HAP-1 (cell line): ENCODE measurements around the gene PRPF19.

Experiments used
- DNase-seq, 2 experiments: peaks; one replicate each; pipeline ENCODE4 v3.0.0-alpha.2; 2016 to 2020; ENCODE audit warnings: low spot score in 2 of 2
- H3K27me3 ChIP-seq: fragments of 250-450 bp; sonication (Bioruptor Pico); 2 replicates; pipeline ENCODE4 v1.5.1; 2020; ENCODE audit warnings: low read depth, mild to moderate bottlenecking, moderate library complexity
- H3K36me3 ChIP-seq: fragments of 250-450 bp; sonication (Bioruptor Pico); replicated peaks from 2 replicates; pipeline ENCODE4 v1.5.1; 2020; ENCODE audit warnings: mild to moderate bottlenecking
- H3K4me1 ChIP-seq: fragments of 250-450 bp; sonication (Bioruptor Pico); 2 replicates; pipeline ENCODE4 v1.5.1; 2020; ENCODE audit warnings: mild to moderate bottlenecking
- H3K4me3 ChIP-seq: fragments of 250-450 bp; sonication (Bioruptor Pico); 2 replicates; pipeline ENCODE4 v1.5.1; 2020; ENCODE audit warnings: mild to moderate bottlenecking, moderate library complexity
- H3K9me3 ChIP-seq: fragments of 250-450 bp; sonication (Bioruptor Pico); 2 replicates; pipeline ENCODE4 v1.5.1; 2020; ENCODE audit warnings: mild to moderate bottlenecking, moderate library complexity
- in situ Hi-C: fragments of 300-500 bp; cut with MboI; formaldehyde crosslinking; loops from 3 replicates; pipeline ENCODE4 v1.14.3; 2020; ENCODE audit warnings: low sequenced_read_pairs, inconsistent platforms, mixed read lengths

PRPF19 gene

DNA sequence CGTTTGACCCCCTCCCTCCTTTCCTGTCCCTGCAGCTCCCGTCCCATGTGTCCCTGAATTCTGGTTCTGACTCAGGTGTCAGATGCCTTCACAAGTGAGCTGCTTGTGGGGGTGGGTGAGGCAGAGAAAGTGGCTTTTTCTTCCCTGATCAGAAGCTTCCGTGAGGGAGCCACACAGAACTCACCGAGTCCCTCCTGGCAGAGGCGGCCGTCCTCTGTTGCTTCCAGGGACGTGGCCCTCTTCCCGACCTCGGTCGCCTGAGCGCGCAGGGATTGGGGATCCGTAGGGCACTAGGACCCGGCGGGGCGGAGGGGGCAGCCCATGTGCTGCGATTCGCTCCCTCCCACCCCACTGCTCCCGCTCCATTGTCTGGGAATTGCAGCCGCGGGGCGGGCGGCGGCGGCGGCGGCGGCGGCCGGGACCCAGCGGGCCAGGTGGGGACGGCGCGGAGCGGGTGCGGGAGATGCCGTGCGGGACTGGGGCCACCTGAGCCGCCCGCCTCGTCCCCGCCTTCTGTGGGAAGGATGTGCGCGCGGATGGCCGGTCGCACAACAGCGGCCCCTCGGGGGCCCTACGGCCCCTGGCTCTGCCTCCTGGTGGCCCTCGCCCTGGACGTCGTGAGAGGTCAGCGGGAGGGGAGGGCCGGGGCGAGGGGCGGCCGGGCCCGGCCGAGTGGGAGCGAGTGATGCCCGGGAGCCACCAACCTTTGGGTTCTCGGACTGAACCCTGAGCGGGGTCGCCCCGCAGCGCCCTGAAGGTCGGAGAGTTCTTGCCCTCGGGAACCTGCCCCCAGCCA is 17.9 kb upstream of the PRPF19 start, which contains the start of gene TMEM132A:
TSS of gene TMEM132A (plus strand) at position 351 of the 796 bp plus-strand sequence. CDS start at position 525, 174 bp downstream.
- in situ Hi-C loops: loop anchor here (25.0 kb wide), 1 partner anchor 812 kb away; no protein-coding TSS in a partner anchor
- Histone ChIP-seq H3K36me3 (peaks cover 34% of the 10 kb centered on the region), H3K9me3 (no peaks in the 10 kb centered on the region), H3K4me1 (peaks cover 8% of the 10 kb centered on the region), H3K4me3 (peak within 1 kb of the TSS; percentile 73), H3K27me3 (no peaks in the 10 kb centered on the region)
- DNase-seq: peak; percentile 82 to 91

GRCh38 chr11:60923800-60924109 is 17.4 kb upstream of the PRPF19 start:
- Histone ChIP-seq H3K4me3 (peak overlapping the region; percentile 73), H3K27me3 (no peaks in the 10 kb centered on the region), H3K9me3 (no peaks in the 10 kb centered on the region), H3K4me1 (peaks cover 8% of the 10 kb centered on the region), H3K36me3 (peaks cover 39% of the 10 kb centered on the region)
- in situ Hi-C loops: loop anchor here (25.0 kb wide), 1 partner anchor 811 kb away; no protein-coding TSS in a partner anchor
- no peak for DNase-seq

GRCh38 chr11:60923326-60923725 is 16.9 kb upstream of the PRPF19 start:
- H3K27me3 ChIP-seq: no peaks in the 10 kb centered on the region
- no peak overlapping the region for H3K4me3 ChIP-seq
- H3K4me1 ChIP-seq: peaks cover 8% of the 10 kb centered on the region
- in situ Hi-C loops: loop anchor here (25.0 kb wide), 1 partner anchor 811 kb away; no protein-coding TSS in a partner anchor
- H3K36me3 ChIP-seq: peaks cover 41% of the 10 kb centered on the region
- no peak for DNase-seq
- no peaks in the 10 kb centered on the region for H3K9me3 ChIP-seq

- no peak overlapping the region for H3K4me3 ChIP-seq
- in situ Hi-C loops: loop anchor here (25.0 kb wide), 1 partner anchor 811 kb away; no protein-coding TSS in a partner anchor
- DNase-seq: no peak
- no peaks in the 10 kb centered on the region for H3K9me3 ChIP-seq
- H3K27me3 ChIP-seq: no peaks in the 10 kb centered on the region
- peaks cover 11% of the 10 kb centered on the region for H3K4me1 ChIP-seq
- peaks cover 37% of the 10 kb centered on the region for H3K36me3 ChIP-seq
Measured at GRCh38 chr11:60922906-60923305, 16.5 kb upstream of the PRPF19 start.

DNA sequence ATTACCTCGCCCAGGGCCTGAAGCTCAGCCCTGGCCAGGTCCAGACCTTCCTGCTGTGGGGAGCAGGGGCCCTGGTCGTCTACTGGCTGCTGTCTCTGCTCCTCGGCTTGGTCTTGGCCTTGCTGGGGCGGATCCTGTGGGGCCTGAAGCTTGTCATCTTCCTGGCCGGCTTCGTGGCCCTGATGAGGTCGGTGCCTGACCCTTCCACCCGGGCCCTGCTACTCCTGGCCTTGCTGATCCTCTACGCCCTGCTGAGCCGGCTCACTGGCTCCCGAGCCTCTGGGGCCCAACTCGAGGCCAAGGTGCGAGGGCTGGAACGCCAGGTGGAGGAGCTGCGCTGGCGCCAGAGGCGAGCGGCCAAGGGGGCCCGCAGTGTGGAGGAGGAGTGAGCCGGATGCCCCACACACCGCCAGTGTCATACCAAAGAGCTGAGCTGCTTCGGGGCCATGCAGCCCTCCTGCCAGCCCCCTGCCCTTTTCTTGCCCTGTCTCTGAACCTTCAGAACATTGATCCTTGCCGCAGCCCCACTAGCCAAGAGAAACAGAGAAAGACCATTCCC is 15.5 kb upstream of the PRPF19 start:
- Histone ChIP-seq H3K27me3 (no peaks in the 10 kb centered on the region), H3K4me1 (peaks cover 13% of the 10 kb centered on the region), H3K9me3 (no peaks in the 10 kb centered on the region), H3K4me3 (no peak overlapping the region), H3K36me3 (peaks cover 37% of the 10 kb centered on the region)
- in situ Hi-C loops: loop anchor here (25.0 kb wide), 1 partner anchor 810 kb away; no protein-coding TSS in a partner anchor
- DNase-seq: no peak

GRCh38 chr11:60921259-60921658 is 14.9 kb upstream of the PRPF19 start:
- no peak overlapping the region for H3K4me3 ChIP-seq
- H3K27me3 ChIP-seq: no peaks in the 10 kb centered on the region
- no peaks in the 10 kb centered on the region for H3K9me3 ChIP-seq
- peaks cover 37% of the 10 kb centered on the region for H3K36me3 ChIP-seq
- in situ Hi-C loops: loop anchor here (25.0 kb wide), 1 partner anchor 809 kb away; no protein-coding TSS in a partner anchor
- peaks cover 14% of the 10 kb centered on the region for H3K4me1 ChIP-seq
- DNase-seq: no peak

DNA sequence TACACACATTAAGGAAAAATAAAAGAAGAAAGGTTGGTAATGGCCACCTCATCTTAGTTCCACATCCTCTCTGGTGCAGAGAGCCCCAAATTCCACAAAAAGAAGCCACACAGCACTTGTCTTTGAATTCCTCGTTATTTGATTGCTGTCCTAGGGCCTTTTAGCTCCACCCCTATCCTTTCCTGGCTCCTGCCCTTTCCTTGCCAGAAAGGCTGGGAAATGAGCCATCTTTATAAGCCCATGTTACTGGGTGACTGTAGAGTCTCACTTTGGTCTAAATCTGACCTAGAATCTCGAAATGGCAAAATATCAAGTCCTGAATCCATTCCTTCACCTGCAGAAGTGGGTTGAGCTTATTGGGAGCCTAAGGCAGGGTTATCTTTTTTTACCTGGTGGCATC is 13.6 kb upstream of the PRPF19 start:
- Histone ChIP-seq H3K27me3 (no peaks in the 10 kb centered on the region), H3K9me3 (no peaks in the 10 kb centered on the region), H3K4me3 (no peak overlapping the region), H3K4me1 (peaks cover 18% of the 10 kb centered on the region), H3K36me3 (peaks cover 43% of the 10 kb centered on the region)
- DNase-seq: no peak
- in situ Hi-C loops: loop anchor here (25.0 kb wide), 1 partner anchor 808 kb away; no protein-coding TSS in a partner anchor

- H3K9me3 ChIP-seq: no peaks in the 10 kb centered on the region
- H3K4me1 ChIP-seq: peaks cover 18% of the 10 kb centered on the region
- no peaks in the 10 kb centered on the region for H3K27me3 ChIP-seq
- in situ Hi-C loops: loop anchor here (25.0 kb wide), 1 partner anchor 807 kb away; no protein-coding TSS in a partner anchor
- no peak overlapping the region for H3K4me3 ChIP-seq
- peaks cover 43% of the 10 kb centered on the region for H3K36me3 ChIP-seq
- no peak for DNase-seq
Measured at GRCh38 chr11:60919320-60919719, 12.9 kb upstream of the PRPF19 start.

DNA sequence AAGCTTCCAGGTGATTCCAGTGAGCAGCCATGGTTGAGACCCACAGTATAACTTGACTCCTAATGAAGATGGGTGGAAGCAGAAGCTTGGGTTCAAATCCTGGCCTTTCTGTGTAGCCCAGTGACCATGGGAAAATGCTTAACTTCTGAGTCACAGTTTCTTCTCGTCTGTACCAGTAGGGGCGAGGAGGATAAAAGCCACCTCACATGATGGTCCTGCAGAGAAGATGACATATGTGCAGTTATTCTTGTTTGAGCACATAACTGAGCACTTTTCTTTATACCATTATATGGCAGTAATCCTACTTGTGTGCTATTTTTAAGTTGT is 12.5 kb upstream of the PRPF19 start:
- in situ Hi-C loops: loop anchor here (25.0 kb wide), 1 partner anchor 807 kb away; no protein-coding TSS in a partner anchor
- Histone ChIP-seq H3K9me3 (no peaks in the 10 kb centered on the region), H3K27me3 (no peaks in the 10 kb centered on the region), H3K4me1 (peaks cover 15% of the 10 kb centered on the region), H3K4me3 (no peak overlapping the region), H3K36me3 (peaks cover 43% of the 10 kb centered on the region)
- DNase-seq: no peak

DNA sequence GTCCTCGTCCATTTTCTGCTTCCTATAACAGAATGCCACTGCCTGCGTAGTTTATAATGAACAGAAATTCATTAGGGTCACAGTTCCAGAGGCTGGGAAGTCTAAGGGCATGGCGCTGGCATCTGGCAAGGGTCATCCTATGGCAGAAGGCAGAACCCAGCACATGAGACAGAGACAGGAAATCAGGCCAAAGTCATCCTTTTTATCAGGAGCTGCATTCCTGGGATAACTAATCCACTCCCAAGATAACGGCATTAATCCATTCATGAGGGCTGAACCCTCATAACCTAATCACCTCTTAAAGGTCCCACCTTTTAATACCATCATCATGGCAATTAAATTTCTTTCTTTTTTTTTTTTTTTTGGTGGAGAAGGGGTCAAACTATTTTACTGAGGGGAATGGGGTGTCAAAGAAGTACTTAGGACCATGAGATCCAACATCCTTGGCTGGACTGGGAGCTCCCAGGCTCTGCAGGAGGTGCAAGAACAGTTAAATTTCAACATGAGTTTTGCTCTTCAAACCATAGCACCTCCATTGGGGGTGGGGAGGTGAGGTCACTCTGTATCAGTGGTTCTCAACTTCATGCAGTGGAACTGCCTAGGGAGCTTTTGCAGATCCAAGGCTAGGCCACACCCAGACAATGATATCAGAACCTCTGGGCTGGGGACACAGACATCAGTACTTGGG is 12.0 kb upstream of the PRPF19 start:
- no peaks in the 10 kb centered on the region for H3K9me3 ChIP-seq
- in situ Hi-C loops: loop anchor here (25.0 kb wide), 1 partner anchor 806 kb away; no protein-coding TSS in a partner anchor
- no peak overlapping the region for H3K4me3 ChIP-seq
- no peaks in the 10 kb centered on the region for H3K27me3 ChIP-seq
- no peak for DNase-seq
- peaks cover 16% of the 10 kb centered on the region for H3K4me1 ChIP-seq
- peaks cover 43% of the 10 kb centered on the region for H3K36me3 ChIP-seq

GRCh38 chr11:60917267-60917666 is 10.9 kb upstream of the PRPF19 start:
- peaks cover 42% of the 10 kb centered on the region for H3K36me3 ChIP-seq
- peaks cover 17% of the 10 kb centered on the region for H3K4me1 ChIP-seq
- in situ Hi-C loops: loop anchor here (25.0 kb wide), 1 partner anchor 805 kb away; no protein-coding TSS in a partner anchor

GRCh38 chr11:60916669-60917206 is 10.4 kb upstream of the PRPF19 start:
- Histone ChIP-seq H3K4me1 (peaks cover 17% of the 10 kb centered on the region), H3K27me3 (no peaks in the 10 kb centered on the region), H3K4me3 (no peak overlapping the region), H3K9me3 (no peaks in the 10 kb centered on the region), H3K36me3 (peaks cover 36% of the 10 kb centered on the region)
- in situ Hi-C loops: loop anchor here (25.0 kb wide), 1 partner anchor 804 kb away; no protein-coding TSS in a partner anchor
- no peak for DNase-seq

More at GRCh38 chr11:60917267-60917666, 10.9 kb upstream of the PRPF19 start:
- H3K9me3 ChIP-seq: no peaks in the 10 kb centered on the region
- H3K27me3 ChIP-seq: no peaks in the 10 kb centered on the region
- no peak for DNase-seq
- H3K4me3 ChIP-seq: no peak overlapping the region

DNA sequence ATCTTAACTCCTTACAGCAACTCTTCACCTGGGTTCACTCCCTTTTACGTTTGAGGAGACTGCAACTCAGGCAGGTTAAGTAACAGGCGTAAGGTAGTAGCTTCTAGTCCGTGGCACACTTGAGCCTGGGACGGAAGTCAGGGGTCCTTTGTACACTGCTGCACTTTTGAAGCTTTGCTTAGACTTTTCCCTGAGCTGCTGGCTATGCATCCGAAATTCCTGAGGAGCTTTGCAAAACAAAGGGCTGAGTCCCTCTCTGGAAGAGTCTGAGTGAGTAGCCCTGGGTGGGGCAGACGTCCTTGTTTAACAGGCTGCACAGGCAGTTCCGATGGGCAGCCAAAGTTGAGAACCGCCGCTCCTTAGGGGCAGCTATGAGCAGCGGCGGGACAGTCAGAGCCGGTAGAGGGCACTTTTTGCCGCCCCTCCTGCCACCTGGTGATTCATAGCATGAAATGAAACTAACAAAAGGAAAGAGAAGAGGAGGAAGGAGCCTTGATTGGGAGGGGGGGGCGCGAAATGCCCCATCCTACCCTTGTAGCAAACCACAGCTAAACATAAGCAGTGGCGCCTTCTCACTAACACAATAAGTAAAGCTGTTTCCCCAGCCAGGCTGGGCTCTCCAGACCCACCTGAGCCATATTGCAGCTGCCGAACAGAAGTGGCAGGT is 9.0 kb upstream of the PRPF19 start:
- peaks cover 17% of the 10 kb centered on the region for H3K4me1 ChIP-seq
- in situ Hi-C loops: loop anchor here (25.0 kb wide), 1 partner anchor 803 kb away; no protein-coding TSS in a partner anchor
- peak; percentile 91 to 96 for DNase-seq

More for the DNA sequence above, 9.0 kb upstream of the PRPF19 start:
- Histone ChIP-seq H3K36me3 (peaks cover 23% of the 10 kb centered on the region), H3K27me3 (peaks cover 3% of the 10 kb centered on the region), H3K9me3 (no peaks in the 10 kb centered on the region), H3K4me3 (peak overlapping the region; percentile 63)
